GM12892 (cell line): ENCODE results near the gene EPHB4.
"Not testable (repeated sequence)": the region's sequence is repeated elsewhere in the genome, so short reads cannot be mapped to it uniquely, and the experiment has no call there.

Source experiments
- DNase-seq: peaks from one replicate; pipeline ENCODE4 v3.0.0; 2011; ENCODE audit not compliant: insufficient read length
- FAIRE-seq: peaks from 2 replicates; lab custom pipeline; 2011; peaks lifted over from hg19 to GRCh38; lab: Jason Lieb, UNC
- POLR2A ChIP-seq: IDR thresholded peaks from 2 replicates; pipeline ENCODE4 v1.6.1; 2011; ENCODE audit warnings: low read depth, low read length, control low read depth
- POLR2AphosphoS5 ChIP-seq: IDR thresholded peaks from 2 replicates; pipeline ENCODE4 v1.6.1; 2011; ENCODE audit warnings: low read depth, low read length, control low read depth
- TAF1 ChIP-seq: IDR thresholded peaks from 2 replicates; pipeline ENCODE4 v1.6.1; 2011; ENCODE audit warnings: low read depth, mild to moderate bottlenecking, control low read depth, low read length, borderline replicate concordance

The EPHB4 gene

DNA sequence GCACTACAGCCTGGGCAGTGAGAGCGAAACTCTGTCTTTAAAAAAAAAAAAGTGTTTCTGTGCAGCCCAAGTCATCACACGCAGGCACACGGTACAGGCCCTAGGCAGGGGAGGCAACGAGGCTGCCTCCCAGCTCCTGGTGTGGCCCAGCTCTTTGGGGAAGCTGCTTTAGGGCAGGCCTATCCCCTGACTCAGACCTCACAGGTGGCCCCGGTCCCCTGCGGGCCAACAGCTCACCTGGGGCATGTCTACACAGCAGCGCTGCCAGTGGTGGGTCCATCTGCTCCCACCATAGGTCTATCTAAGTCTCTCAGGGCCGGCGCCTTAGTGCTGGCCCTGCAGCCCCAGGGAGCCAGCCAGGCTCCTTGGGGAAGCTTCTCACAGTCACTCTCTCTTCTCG lies 62.5 kb downstream of the EPHB4 start:
- TF ChIP-seq TAF1 (no peak), POLR2A (no peak), POLR2AphosphoS5 (no peak)
- no peak for DNase-seq
- no peak for FAIRE-seq

DNA sequence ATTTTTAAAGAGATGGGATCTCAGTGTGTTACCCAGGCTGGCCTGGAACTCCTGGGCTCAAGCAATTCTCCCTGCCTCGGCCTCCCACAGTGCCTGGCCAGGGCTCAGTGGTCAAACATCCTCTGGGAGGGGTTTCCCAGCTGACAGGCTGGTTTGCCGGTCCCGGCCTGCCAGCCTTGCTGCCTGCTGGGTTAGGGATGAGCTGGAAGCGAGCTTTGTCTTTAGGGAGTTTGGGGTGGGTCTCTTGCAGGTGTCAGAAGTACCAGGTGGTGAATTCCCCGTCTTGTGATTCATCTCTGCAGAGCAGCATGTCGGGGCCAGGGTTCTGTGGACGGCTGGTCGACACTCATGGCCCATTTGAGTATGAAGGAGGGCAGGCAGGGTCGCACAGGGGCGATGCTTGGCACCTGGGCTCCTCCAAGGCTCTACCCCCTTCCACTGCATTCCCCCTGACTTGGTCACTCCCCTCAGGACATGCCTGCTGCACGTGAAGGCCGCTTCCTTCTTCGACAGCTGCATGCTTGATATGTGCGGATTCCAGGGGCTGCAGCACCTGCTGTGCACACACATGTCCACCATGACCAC lies 63.7 kb downstream of the EPHB4 start:
- FAIRE-seq (no peak), DNase-seq (no peak)
- TF ChIP-seq POLR2AphosphoS5 (no peak), TAF1 (no peak), POLR2A (no peak)

DNA sequence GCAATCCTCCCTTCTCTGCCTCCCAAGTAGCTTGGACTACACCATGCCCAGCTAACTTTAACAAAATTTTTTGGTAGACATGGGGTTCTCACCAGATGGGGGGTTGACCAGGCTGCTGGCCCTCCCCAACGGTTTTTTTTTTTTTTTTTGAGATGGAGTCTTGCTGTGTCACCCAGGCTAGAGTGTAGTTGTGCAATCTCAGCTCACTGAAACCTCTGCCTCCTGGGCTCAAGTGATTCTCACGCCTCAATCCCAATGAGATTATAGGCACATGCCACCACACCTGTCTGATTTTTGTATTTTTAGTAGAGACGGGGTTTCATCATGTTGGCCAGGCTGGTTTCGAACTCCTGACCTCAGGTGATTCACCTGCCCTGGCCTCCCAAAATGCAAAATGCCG lies 64.5 kb downstream of the EPHB4 start:
- DNase-seq, FAIRE-seq: not testable (repeated sequence)

DNA sequence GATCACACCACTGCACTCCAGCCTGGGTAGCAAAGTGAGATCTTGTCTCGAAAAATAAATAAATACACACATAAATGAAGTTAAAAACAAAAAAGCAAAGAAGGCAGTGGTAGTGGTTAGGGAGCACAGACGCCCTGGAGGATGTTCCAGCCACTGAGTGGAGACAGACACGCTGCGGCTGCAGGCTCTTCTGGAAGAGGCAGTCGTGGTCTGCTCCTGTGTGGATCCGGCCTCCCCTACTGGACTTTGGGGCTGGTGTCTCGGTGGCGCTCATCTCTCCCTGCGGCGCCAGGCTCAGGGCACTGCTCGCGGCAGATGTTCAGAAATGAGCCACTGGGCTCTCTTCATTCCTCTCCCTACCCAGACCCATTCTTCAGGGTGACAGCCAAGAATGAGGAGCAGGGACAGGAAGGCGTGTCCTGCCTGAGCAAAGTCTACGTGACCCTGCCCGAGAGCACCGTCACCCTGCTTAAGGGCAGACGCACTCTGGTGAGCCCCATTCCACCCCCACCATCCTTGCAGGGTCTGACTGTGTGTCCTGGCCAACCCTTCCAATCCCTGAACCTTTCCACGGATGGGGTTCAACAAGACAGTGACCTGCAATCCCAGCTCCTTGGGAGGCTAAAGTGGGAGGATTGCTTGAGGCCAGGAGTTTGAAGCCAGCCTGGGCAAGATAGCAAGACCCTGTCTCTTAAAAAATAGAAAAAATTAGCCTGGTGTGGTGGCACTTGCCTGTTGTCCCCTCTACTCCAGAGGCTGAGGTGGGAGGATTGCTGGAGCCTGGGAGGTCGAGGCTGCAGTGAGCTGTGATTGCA lies 67.8 kb downstream of the EPHB4 start:
- DNase-seq (no peak), FAIRE-seq (no peak)
- TF ChIP-seq POLR2A: no peak

DNA sequence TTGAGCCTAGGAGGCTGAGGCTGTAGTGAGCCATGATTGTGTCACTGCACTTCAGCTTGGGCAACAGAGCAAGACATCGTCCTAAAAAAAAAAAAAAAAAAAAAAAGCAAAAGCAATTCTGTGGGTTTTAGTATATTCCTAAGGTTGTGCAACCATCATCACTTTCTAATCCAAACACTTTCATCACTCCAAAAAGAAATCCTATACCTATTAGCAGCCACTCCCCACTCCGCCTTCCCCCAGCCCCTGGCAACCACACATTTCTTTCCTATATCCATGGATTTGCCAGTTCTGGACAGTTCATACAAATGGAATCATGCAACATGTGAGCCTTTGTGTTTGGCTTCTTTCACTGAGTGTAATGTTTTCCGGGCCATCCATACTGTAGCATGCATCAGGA lies 73.6 kb downstream of the EPHB4 start:
- DNase-seq (no peak), FAIRE-seq (no peak)
- no peak for TF ChIP-seq POLR2AphosphoS5
- no peak for TF ChIP-seq TAF1
- TF ChIP-seq POLR2A: no peak

DNA sequence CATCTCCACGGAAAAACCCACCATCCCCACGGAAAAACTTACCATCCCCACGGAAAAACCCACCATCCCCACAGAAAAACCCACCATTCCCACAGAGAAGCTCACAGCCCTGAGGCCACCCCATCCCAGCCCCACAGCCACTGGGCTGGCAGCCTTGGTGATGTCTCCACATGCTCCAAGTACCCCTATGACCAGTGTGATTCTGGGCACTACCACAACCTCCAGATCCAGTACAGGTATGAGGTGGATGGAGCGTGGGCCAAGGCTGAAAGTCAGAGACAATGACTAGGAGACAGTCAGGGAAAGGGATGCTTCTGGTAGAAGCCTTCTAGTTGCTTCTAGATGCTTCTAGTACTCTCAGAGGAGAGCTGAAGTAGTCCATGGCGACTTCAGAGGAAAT lies 74.3 kb downstream of the EPHB4 start:
- no peak for DNase-seq
- FAIRE-seq: no peak
- TF ChIP-seq POLR2AphosphoS5 (no peak), POLR2A (no peak), TAF1 (no peak)
